Thyroid gland (tissue), 4 donors: ENCODE results near the gene PNP.

Experiments
- POLR2A ChIP-seq, 2 donors: fragments of 450-650 bp; IDR thresholded peaks; one replicate each; pipeline ENCODE4 v1.6.1; 2017; ENCODE audit warnings: antibody characterized with exemption in 2 of 2, mild to moderate bottlenecking in 2 of 2, moderate library complexity in 1 of 2
- TF ChIP-seq, protein P1 (sequence below), 6 experiments: fragments of 200-600 bp in 3 of 6; fragments of 450-650 bp in 3 of 6; sonication (generic) in 3 of 6; IDR thresholded peaks; one replicate each; pipeline ENCODE4 v1.5.1; 2016 to 2019; ENCODE audit warnings: antibody characterized with exemption in 6 of 6, mild to moderate bottlenecking in 2 of 6, inconsistent platforms in 1 of 6, moderate library complexity in 1 of 6

DNA sequence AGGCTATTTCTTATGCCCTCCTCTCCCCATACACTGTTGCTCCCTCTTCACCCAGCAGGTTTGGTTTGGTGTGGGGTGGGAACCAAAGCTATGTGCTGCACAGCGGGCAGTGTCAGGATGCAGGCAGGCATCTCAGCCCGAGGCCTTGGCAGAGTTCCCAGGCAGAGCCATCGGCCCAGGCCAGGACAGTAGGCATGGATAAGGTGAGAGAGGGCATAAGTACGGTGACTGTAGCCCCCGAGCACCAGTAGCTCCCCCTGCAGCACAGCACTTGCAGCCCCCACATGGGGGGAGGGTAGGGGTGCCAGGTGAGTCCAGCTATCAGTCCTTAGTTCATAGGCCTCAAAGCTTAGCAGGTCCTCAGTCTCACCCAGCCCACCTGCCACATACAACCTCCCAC, 40.4 kb upstream of the PNP start:
- no peak for TF ChIP-seq POLR2A (IDR thresholded peaks at IDR 0.05)
- TF ChIP-seq, protein P1, sequence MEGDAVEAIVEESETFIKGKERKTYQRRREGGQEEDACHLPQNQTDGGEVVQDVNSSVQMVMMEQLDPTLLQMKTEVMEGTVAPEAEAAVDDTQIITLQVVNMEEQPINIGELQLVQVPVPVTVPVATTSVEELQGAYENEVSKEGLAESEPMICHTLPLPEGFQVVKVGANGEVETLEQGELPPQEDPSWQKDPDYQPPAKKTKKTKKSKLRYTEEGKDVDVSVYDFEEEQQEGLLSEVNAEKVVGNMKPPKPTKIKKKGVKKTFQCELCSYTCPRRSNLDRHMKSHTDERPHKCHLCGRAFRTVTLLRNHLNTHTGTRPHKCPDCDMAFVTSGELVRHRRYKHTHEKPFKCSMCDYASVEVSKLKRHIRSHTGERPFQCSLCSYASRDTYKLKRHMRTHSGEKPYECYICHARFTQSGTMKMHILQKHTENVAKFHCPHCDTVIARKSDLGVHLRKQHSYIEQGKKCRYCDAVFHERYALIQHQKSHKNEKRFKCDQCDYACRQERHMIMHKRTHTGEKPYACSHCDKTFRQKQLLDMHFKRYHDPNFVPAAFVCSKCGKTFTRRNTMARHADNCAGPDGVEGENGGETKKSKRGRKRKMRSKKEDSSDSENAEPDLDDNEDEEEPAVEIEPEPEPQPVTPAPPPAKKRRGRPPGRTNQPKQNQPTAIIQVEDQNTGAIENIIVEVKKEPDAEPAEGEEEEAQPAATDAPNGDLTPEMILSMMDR (IDR thresholded peaks at IDR 0.05) = no peak
